KMS-11 (cell line): Measurements from ENCODE around the gene ZFP92.
"Not testable (repeated sequence)": the region's sequence is repeated elsewhere in the genome, so short reads cannot be mapped to it uniquely, and the experiment has no call there.

Source experiments
- H2AFZ ChIP-seq: fragments of 200-600 bp; sonication (generic); 2 replicates; pipeline ENCODE4 v1.6.1; 2016; ENCODE audit warnings: antibody characterized with exemption, mixed run types, low read depth
- H3K27ac ChIP-seq: fragments of 200-600 bp; sonication (generic); 2 replicates; pipeline ENCODE4 v1.6.1; 2016; ENCODE audit warnings: mild to moderate bottlenecking, mixed run types
- H3K27me3 ChIP-seq: fragments of 200-600 bp; sonication (generic); 2 replicates; pipeline ENCODE4 v1.6.1; 2017; ENCODE audit warnings: mild to moderate bottlenecking, low read depth, mixed run types, moderate library complexity; ENCODE audit not compliant: insufficient read depth
- H3K36me3 ChIP-seq: fragments of 200-600 bp; sonication (generic); 2 replicates; pipeline ENCODE4 v1.6.1; 2017; ENCODE audit warnings: mild to moderate bottlenecking, mixed run types; ENCODE audit not compliant: insufficient read depth
- H3K4me1 ChIP-seq: fragments of 200-600 bp; sonication (generic); 2 replicates; pipeline ENCODE4 v1.6.1; 2016; ENCODE audit warnings: mild to moderate bottlenecking, low read depth, mixed run types; ENCODE audit not compliant: poor library complexity, severe bottlenecking
- H3K4me2 ChIP-seq: fragments of 200-600 bp; sonication (generic); 2 replicates; pipeline ENCODE4 v1.7.0; 2016; ENCODE audit warnings: mild to moderate bottlenecking, mixed run types
- H3K4me3 ChIP-seq: fragments of 200-600 bp; sonication (generic); IDR thresholded peaks from 2 replicates; pipeline ENCODE4 v1.6.1; 2017; ENCODE audit warnings: low read depth, low read length, mixed read lengths; ENCODE audit not compliant: insufficient read depth
- H3K79me2 ChIP-seq: fragments of 200-600 bp; sonication (generic); 2 replicates; pipeline ENCODE4 v1.6.1; 2016; ENCODE audit warnings: low read depth, mixed run types; ENCODE audit not compliant: insufficient read depth
- H3K9ac ChIP-seq: fragments of 200-600 bp; sonication (generic); 2 replicates; pipeline ENCODE4 v1.6.1; 2016; ENCODE audit warnings: mild to moderate bottlenecking, mixed run types
- H4K20me1 ChIP-seq: fragments of 200-600 bp; sonication (generic); 2 replicates; pipeline ENCODE4 v1.6.1; 2016; ENCODE audit warnings: mild to moderate bottlenecking, mixed run types; ENCODE audit not compliant: insufficient read depth
- TF ChIP-seq, protein P1 (sequence below): fragments of 200-600 bp; sonication (generic); conservative IDR thresholded peaks from 2 replicates; pipeline ENCODE4 v1.6.1; 2017; ENCODE audit warnings: low read depth, mild to moderate bottlenecking, antibody characterized with exemption, low read length, moderate library complexity, mixed read lengths

The ZFP92 gene

DNA sequence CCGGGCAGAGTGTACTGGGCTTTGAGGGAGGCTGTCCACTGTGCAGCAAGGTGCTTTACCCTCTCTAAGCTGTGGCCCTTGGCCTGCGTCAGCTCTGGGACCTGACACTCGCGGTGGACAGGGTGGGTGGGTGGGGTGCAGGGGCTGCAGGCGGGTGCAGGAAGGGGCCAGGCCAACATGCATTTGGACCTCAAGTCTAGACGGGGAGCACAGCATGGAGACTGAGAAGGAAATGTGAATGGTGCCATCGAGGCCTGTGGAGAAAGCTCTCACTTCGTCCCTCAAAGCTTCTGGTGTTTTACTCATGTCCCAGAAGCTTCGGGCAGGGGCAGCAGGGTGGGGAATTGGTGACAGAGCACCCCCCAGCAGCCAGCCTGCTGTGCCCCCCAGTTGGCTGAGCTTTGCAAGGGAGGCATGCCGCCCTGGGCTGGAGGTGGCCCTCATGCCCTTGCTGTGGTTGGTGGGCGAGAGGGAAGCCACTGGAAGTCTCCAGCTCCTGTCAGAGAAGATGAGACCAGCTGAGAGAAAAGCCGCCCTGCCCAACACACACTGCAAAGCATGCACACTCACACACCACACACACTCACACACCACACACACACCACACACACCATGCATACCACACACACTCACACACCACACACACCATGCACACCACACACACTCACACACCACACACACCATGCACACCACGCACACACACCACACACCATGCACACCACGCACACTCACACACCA is 22.4 kb upstream of the ZFP92 start:
- no peaks in the 10 kb centered on the region for H3K4me1 ChIP-seq
- H3K27me3 ChIP-seq: no peaks in the 10 kb centered on the region
- H2AFZ ChIP-seq: no peak overlapping the region
- H3K27ac ChIP-seq: no peak overlapping the region
- H4K20me1 ChIP-seq: no peaks in the 10 kb centered on the region
- H3K4me3 ChIP-seq: no peak overlapping the region
- no peaks in the 10 kb centered on the region for H3K79me2 ChIP-seq
- TF ChIP-seq, protein P1, sequence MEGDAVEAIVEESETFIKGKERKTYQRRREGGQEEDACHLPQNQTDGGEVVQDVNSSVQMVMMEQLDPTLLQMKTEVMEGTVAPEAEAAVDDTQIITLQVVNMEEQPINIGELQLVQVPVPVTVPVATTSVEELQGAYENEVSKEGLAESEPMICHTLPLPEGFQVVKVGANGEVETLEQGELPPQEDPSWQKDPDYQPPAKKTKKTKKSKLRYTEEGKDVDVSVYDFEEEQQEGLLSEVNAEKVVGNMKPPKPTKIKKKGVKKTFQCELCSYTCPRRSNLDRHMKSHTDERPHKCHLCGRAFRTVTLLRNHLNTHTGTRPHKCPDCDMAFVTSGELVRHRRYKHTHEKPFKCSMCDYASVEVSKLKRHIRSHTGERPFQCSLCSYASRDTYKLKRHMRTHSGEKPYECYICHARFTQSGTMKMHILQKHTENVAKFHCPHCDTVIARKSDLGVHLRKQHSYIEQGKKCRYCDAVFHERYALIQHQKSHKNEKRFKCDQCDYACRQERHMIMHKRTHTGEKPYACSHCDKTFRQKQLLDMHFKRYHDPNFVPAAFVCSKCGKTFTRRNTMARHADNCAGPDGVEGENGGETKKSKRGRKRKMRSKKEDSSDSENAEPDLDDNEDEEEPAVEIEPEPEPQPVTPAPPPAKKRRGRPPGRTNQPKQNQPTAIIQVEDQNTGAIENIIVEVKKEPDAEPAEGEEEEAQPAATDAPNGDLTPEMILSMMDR: no peak
- H3K9ac ChIP-seq: no peak overlapping the region
- H3K4me2 ChIP-seq: no peak overlapping the region
- H3K36me3 ChIP-seq: no peaks in the 10 kb centered on the region

GRCh38 chrX:153389460-153389768 is 21.9 kb upstream of the ZFP92 start:
- not testable (repeated sequence) for H3K4me3 ChIP-seq, H3K4me2 ChIP-seq, H4K20me1 ChIP-seq

DNA sequence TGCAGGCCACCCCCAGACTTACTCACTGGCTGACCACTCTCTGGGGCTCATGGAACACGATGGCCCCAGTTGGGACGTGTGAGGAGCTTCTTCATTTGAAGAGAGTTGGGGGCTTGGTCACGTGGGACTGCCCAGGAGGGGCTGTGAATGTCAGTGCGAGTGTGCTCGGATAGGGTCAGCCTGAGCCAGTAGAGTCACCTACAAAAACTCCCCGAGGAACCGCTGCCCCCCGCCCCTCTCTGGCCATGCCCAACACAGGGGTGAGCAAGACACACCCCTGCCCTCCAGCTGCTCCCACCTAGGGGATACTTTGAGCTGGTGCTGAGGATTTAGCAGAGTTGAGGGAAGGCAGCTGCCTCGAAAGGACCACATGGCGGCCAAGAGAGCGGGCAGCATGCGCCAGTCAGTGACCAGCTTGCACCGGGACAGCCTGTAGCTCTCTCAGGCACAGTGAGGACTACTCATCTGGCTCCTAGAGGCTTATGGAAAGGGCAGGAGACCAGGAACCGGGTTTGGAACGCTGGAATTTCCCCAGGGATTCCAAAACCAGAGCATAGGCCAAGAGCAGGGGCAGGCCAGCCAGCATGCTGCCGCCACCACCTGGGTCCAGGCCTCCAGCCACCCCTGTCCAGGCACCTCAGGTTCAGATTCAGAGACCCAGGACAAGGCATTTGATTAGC is 18.5 kb upstream of the ZFP92 start:
- Histone ChIP-seq H3K27me3 (no peaks in the 10 kb centered on the region), H3K4me1 (no peaks in the 10 kb centered on the region), H3K9ac (no peak overlapping the region), H2AFZ (no peak overlapping the region), H3K4me2 (no peak overlapping the region), H3K27ac (no peak overlapping the region), H4K20me1 (no peaks in the 10 kb centered on the region), H3K36me3 (no peaks in the 10 kb centered on the region), H3K79me2 (no peaks in the 10 kb centered on the region), H3K4me3 (no peak overlapping the region)
- TF ChIP-seq, protein P1: no peak

More at GRCh38 chrX:153389460-153389768, 21.9 kb upstream of the ZFP92 start:
- not testable (repeated sequence) for H3K36me3 ChIP-seq, H3K9ac ChIP-seq, H3K27me3 ChIP-seq, H3K4me1 ChIP-seq, H2AFZ ChIP-seq, H3K79me2 ChIP-seq, H3K27ac ChIP-seq

DNA sequence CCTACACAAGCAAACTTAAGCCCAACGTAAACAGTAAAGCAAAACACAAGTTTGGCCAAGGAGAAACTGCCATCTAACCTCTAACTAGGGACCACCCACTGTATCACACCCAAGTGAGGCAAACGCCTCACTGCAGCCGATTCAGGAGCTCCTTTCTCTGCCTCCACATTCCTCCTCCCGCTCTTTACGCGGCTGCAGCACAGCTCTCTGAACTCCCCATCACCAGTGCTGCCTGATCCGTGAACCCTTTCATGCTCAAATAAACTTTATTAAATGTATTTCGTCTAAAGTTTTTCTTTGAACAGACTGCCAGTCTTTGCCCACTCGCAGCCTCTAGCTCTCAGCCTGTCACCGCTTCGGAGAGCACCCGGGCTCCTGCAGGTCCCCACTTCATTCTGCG is 16.7 kb upstream of the ZFP92 start:
- TF ChIP-seq, protein P1: no peak
- H3K9ac ChIP-seq: no peak overlapping the region
- H3K36me3 ChIP-seq: no peaks in the 10 kb centered on the region
- no peak overlapping the region for H3K4me3 ChIP-seq
- H4K20me1 ChIP-seq: no peaks in the 10 kb centered on the region
- H3K4me1 ChIP-seq: no peaks in the 10 kb centered on the region
- H3K4me2 ChIP-seq: no peak overlapping the region
- H3K27me3 ChIP-seq: no peaks in the 10 kb centered on the region
- no peak overlapping the region for H2AFZ ChIP-seq
- H3K27ac ChIP-seq: no peak overlapping the region
- no peaks in the 10 kb centered on the region for H3K79me2 ChIP-seq
